ENCODE measurements around the gene AKAP9.

GRCh38 chr7:92133133-92133736 is 192.6 kb downstream of the AKAP9 start:
- no peak for TF ChIP-seq CTCF (IDR thresholded peaks at IDR 0.05)
- no peak for TF ChIP-seq POLR2A (IDR thresholded peaks at IDR 0.05)
- TF ChIP-seq EP300 (IDR thresholded peaks at IDR 0.05) = no peak

All from upper lobe of left lung (tissue), 4 donors.